Measurements from ENCODE around the gene HS6ST2.

The HS6ST2 gene

GRCh38 chrX:132576939-132577338 lies 381.5 kb downstream of the HS6ST2 start:
- Mint-ChIP-seq H3K9me3 (no peaks in the 10 kb centered on the region), H3K27me3 (peaks cover 49% of the 10 kb centered on the region), H3K4me1 (ENCODE audit: low read depth) (no peaks in the 10 kb centered on the region), H3K36me3 (ENCODE audit: low read depth) (no peaks in the 10 kb centered on the region), H3K27ac (no peak overlapping the region), H3K4me3 (no peak overlapping the region)
- DNase-seq: no peak
